Keratinocyte (primary cell): ENCODE measurements around the gene L3MBTL3.

Experiments used
- EZH2 ChIP-seq: IDR thresholded peaks from one replicate; pipeline ENCODE4 v1.6.1; 2012; ENCODE audit warnings: inconsistent platforms, mild to moderate bottlenecking, low read length, moderate library complexity
- TF ChIP-seq, protein P1 (sequence below), 3 experiments: IDR thresholded peaks in 1 of 3; conservative IDR thresholded peaks in 1 of 3; optimal IDR thresholded peaks in 1 of 3; 2 replicates in 2 of 3; 3 replicates in 1 of 3; pipeline versions ENCODE3 to v1.5.1; 2011; ENCODE audit warnings: low read length in 3 of 3, mild to moderate bottlenecking in 3 of 3, moderate library complexity in 2 of 3, control low read depth in 1 of 3, inconsistent platforms in 1 of 3; ENCODE audit not compliant: insufficient read depth in 2 of 3; ENCODE audit errors: extremely low read depth in 1 of 3

DNA sequence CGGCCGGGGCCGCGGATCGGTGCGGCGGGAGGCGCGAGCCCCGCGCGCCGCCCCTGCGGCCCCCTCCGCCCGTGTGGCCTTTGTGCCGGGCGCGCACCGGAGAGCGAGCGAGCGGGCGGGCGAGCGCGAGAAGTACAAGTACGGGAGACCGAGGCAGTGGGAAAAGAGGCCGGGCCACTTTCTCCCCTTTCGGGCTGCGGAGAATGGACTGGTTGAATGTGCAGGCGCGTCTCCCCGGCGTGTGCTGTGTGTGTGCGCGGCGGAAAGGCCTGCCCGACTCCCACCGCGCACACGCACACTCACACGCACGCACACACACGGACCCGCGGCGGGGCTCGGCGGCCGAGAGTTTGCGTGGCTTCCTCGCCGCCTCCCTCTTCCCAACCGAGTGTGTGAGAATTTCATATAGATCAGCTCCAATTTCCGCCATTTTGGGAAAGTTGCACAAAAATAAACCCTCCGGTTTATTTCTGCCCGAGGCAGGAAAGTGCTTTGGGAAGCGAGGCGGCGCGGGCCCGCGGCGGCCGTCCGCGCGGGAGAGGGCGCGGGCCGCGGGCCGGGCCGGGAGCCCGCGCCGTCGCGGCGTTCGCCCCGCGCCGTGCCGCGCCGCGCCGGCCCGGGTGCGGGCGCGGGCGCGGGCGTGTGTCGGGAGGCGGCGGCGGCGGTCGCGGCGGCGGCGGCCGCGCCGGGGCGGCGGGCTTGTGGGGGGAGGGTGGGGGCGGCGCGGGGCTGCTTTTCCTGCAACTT is 1.1 kb downstream of the L3MBTL3 start:
- TF ChIP-seq, protein P1, sequence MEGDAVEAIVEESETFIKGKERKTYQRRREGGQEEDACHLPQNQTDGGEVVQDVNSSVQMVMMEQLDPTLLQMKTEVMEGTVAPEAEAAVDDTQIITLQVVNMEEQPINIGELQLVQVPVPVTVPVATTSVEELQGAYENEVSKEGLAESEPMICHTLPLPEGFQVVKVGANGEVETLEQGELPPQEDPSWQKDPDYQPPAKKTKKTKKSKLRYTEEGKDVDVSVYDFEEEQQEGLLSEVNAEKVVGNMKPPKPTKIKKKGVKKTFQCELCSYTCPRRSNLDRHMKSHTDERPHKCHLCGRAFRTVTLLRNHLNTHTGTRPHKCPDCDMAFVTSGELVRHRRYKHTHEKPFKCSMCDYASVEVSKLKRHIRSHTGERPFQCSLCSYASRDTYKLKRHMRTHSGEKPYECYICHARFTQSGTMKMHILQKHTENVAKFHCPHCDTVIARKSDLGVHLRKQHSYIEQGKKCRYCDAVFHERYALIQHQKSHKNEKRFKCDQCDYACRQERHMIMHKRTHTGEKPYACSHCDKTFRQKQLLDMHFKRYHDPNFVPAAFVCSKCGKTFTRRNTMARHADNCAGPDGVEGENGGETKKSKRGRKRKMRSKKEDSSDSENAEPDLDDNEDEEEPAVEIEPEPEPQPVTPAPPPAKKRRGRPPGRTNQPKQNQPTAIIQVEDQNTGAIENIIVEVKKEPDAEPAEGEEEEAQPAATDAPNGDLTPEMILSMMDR (optimal IDR thresholded peaks at IDR 0.05 in 1 of 3, IDR thresholded peaks at IDR 0.05 in 1 of 3, conservative IDR thresholded peaks at IDR 0.05 in 1 of 3; ENCODE audit: extremely low read depth in 1 of 3, insufficient read depth in 2 of 3, low read length in 3 of 3), result no peak
- no peak for TF ChIP-seq EZH2
